Measurements from ENCODE around the gene NMNAT1. TPM values are rescaled to one million over a fixed set of nuclear protein-coding genes. Genes with fewer than 3 reads are reported as not detected.

The NMNAT1 gene
- total and polyA plus RNA-seq, 8 donors, result 3.1 to 18.8 (median 8.7) TPM

DNA sequence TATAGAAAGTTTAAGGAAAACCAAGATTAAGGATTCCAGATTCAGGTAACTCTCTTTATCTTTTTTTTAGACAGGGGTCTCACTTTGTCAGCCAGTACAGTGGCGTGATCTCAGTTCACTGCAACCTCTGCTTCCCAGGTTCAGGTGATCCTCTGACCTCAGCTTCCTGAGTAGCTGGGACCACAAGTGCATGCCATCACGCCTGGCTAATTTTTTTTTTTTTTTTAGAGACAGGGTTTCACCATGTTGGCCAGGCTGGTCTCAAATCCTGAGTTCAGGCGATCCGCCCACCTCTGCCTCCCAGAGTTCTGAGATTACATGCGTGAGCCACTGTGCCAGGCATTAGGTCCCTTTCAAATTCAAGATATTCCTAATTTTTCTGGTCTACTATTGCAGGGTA, 16.0 kb upstream of the NMNAT1 start:
- WGBS, 5 donors, result 86 to 96% (median 91%) methylated on average over 5 of the region's 5 CpGs
- no peaks in the 10 kb centered on the region for H3K27me3 ChIP-seq

GRCh38 chr1:9929431-9930385, 13.6 kb upstream of the NMNAT1 start:
- no peak overlapping the region for H3K27ac ChIP-seq

More for the DNA sequence above, 16.0 kb upstream of the NMNAT1 start:
- Histone ChIP-seq H3K4me3 (no peak overlapping the region), H3K36me3 (peaks cover 12 to 61% (median 42%) of the 10 kb centered on the region in 4 donors), H3K27ac (no peak overlapping the region), H3K4me1 (no peaks in the 10 kb centered on the region), H3K9me3 (no peaks in the 10 kb centered on the region)
- TF ChIP-seq POLR2AphosphoS5 (IDR thresholded peaks at IDR 0.05) (no peak), POLR2A (IDR thresholded peaks at IDR 0.05) (no peak), EP300 (IDR thresholded peaks at IDR 0.05) (no peak)
- TF ChIP-seq, protein P1, sequence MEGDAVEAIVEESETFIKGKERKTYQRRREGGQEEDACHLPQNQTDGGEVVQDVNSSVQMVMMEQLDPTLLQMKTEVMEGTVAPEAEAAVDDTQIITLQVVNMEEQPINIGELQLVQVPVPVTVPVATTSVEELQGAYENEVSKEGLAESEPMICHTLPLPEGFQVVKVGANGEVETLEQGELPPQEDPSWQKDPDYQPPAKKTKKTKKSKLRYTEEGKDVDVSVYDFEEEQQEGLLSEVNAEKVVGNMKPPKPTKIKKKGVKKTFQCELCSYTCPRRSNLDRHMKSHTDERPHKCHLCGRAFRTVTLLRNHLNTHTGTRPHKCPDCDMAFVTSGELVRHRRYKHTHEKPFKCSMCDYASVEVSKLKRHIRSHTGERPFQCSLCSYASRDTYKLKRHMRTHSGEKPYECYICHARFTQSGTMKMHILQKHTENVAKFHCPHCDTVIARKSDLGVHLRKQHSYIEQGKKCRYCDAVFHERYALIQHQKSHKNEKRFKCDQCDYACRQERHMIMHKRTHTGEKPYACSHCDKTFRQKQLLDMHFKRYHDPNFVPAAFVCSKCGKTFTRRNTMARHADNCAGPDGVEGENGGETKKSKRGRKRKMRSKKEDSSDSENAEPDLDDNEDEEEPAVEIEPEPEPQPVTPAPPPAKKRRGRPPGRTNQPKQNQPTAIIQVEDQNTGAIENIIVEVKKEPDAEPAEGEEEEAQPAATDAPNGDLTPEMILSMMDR (IDR thresholded peaks at IDR 0.05), result no peak
- intact Hi-C loops (cut with DNase I; ENCODE audit: low total_unique reads), result no loop called here
- DNase-seq, result no peak

DNA sequence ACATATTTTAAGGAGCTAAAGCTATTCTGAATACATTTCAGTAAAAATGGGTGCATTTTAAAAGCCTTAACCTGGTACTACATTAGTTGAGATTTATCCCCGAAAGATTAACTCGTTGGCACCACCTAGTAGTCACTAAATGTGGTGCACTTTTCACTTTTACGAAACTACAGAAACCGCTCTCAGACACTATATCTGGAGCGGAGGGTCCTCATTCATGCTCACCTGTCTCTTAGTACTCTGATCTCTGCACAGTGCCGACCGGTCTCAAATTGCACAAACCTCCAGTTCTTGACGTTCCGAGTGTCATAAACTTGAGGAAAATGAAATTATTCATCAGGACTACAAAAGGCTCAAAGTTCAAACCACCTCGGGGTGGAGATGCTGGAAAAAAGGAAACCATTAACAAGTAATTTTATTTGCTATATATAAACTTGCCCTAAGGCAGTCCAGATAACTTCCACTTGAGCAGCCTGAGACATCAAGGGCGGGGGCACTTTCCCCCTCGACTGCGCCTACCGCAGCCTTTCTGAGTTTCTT, 806 bp upstream of the NMNAT1 start:
- H3K4me1 ChIP-seq, result peaks cover 14 to 39% (median 26%) of the 10 kb centered on the region in 4 donors
- no peaks in the 10 kb centered on the region for H3K9me3 ChIP-seq
- TF ChIP-seq, protein P1 (IDR thresholded peaks at IDR 0.05), result peak in 3 of 7 experiments; percentile 21 to 53 (median 28)
- no peak for TF ChIP-seq EP300 (IDR thresholded peaks at IDR 0.05)
- no peak for TF ChIP-seq POLR2AphosphoS5 (IDR thresholded peaks at IDR 0.05)
- no peak for TF ChIP-seq POLR2A (IDR thresholded peaks at IDR 0.05)
- intact Hi-C loops (cut with DNase I; ENCODE audit: low total_unique reads), result loop anchor here (5.0 to 10.0 kb wide), 2 partner anchors 70 to 92 kb away; partner anchors contain the start of gene UBE4B
- WGBS, 5 donors, result 0 to 2% (median 0%) methylated on average over 14 of the region's 14 CpGs
- no peaks in the 10 kb centered on the region for H3K27me3 ChIP-seq
- peak overlapping the region; percentile 85 to 92 (median 91) for H3K27ac ChIP-seq
- H3K4me3 ChIP-seq, result peak overlapping the region; percentile 59 to 89 (median 80)
- H3K36me3 ChIP-seq, result peaks cover 0 to 23% (median 18%) of the 10 kb centered on the region in 4 donors
- peak in 1 of 2 donors; percentile 77 for DNase-seq

More at GRCh38 chr1:9929431-9930385, 13.6 kb upstream of the NMNAT1 start:
- H3K4me1 ChIP-seq, result no peaks in the 10 kb centered on the region
- WGBS, 5 donors, result 76 to 84% (median 76%) methylated on average over 15 of the region's 15 CpGs
- H3K4me3 ChIP-seq, result no peak overlapping the region
- no peaks in the 10 kb centered on the region for H3K9me3 ChIP-seq
- H3K36me3 ChIP-seq, result peaks cover 12 to 85% (median 65%) of the 10 kb centered on the region in 4 donors
- DNase-seq, result peak in 1 of 2 donors; percentile 47
- TF ChIP-seq POLR2A (IDR thresholded peaks at IDR 0.05) (no peak), POLR2AphosphoS5 (IDR thresholded peaks at IDR 0.05) (no peak), EP300 (IDR thresholded peaks at IDR 0.05) (no peak)
- TF ChIP-seq, protein P1 (IDR thresholded peaks at IDR 0.05), result no peak
- intact Hi-C loops (cut with DNase I; ENCODE audit: low total_unique reads), result no loop called here
- H3K27me3 ChIP-seq, result no peaks in the 10 kb centered on the region

GRCh38 chr1:9946315-9946714, 3.0 kb downstream of the NMNAT1 start:
- no peaks in the 10 kb centered on the region for H3K9me3 ChIP-seq
- no peaks in the 10 kb centered on the region for H3K27me3 ChIP-seq
- DNase-seq, result no peak
- WGBS, 5 donors, result 93 to 100% (median 97%) methylated on average over 2 of the region's 2 CpGs
- TF ChIP-seq, protein P1 (IDR thresholded peaks at IDR 0.05), result no peak
- TF ChIP-seq POLR2A (IDR thresholded peaks at IDR 0.05) (no peak), EP300 (IDR thresholded peaks at IDR 0.05) (no peak), POLR2AphosphoS5 (IDR thresholded peaks at IDR 0.05) (no peak)
- no peak overlapping the region for H3K27ac ChIP-seq
- H3K4me1 ChIP-seq, result peaks cover 14 to 42% (median 37%) of the 10 kb centered on the region in 4 donors
- intact Hi-C loops (cut with DNase I; ENCODE audit: low total_unique reads), result loop anchor here (10.0 kb wide), 1 partner anchor 88 kb away; the partner anchor contains the start of gene UBE4B
- H3K36me3 ChIP-seq, result peaks cover 0 to 10% (median 8%) of the 10 kb centered on the region in 4 donors
- no peak overlapping the region for H3K4me3 ChIP-seq
